GM19468 (cell line): ENCODE data around the gene IGSF9.

ENCODE experiments used
- ATAC-seq: cut with Tn5 transposase; IDR thresholded peaks from one replicate; pipeline ENCODE4 v1.9.1; 2021; ENCODE audit warnings: mild to moderate bottlenecking, moderate library complexity, moderate number of reproducible peaks; ENCODE audit not compliant: unreplicated experiment; ENCODE audit errors: extremely low read depth

IGSF9 gene, protein sequence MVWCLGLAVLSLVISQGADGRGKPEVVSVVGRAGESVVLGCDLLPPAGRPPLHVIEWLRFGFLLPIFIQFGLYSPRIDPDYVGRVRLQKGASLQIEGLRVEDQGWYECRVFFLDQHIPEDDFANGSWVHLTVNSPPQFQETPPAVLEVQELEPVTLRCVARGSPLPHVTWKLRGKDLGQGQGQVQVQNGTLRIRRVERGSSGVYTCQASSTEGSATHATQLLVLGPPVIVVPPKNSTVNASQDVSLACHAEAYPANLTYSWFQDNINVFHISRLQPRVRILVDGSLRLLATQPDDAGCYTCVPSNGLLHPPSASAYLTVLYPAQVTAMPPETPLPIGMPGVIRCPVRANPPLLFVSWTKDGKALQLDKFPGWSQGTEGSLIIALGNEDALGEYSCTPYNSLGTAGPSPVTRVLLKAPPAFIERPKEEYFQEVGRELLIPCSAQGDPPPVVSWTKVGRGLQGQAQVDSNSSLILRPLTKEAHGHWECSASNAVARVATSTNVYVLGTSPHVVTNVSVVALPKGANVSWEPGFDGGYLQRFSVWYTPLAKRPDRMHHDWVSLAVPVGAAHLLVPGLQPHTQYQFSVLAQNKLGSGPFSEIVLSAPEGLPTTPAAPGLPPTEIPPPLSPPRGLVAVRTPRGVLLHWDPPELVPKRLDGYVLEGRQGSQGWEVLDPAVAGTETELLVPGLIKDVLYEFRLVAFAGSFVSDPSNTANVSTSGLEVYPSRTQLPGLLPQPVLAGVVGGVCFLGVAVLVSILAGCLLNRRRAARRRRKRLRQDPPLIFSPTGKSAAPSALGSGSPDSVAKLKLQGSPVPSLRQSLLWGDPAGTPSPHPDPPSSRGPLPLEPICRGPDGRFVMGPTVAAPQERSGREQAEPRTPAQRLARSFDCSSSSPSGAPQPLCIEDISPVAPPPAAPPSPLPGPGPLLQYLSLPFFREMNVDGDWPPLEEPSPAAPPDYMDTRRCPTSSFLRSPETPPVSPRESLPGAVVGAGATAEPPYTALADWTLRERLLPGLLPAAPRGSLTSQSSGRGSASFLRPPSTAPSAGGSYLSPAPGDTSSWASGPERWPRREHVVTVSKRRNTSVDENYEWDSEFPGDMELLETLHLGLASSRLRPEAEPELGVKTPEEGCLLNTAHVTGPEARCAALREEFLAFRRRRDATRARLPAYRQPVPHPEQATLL

GRCh38 chr1:159945483-159946241 is at the start of gene IGSF9:
IGSF9 (minus strand) TSS chr1:159945613; CDS start chr1:159943454, 2,159 bp downstream.
- ATAC-seq: no peak

- no peak for ATAC-seq
These were observed 49.5 kb upstream of the IGSF9 start for GRCh38 chr1:159994896-159995295.

- no peak for ATAC-seq
These were observed 48.5 kb upstream of the IGSF9 start for GRCh38 chr1:159993911-159994310.

DNA sequence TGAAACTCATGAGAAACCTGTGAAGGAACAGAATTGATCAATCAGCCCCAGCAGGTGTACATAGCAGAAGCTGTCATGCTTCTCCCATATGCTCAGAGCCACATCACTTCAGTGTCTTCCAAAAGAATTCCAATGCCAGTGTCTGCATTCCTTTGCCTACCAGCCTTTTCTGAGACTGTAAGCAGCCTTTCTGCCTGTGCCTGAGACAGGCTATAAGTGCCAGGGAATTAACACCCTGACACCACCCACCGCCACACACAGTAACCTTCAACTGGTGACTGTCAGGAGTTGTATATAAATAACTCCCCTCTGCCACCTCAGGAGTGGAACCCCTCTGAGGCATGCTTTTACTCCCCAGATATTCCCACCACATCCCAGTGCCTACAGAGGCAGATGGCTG is 46.7 kb upstream of the IGSF9 start:
- no peak for ATAC-seq

DNA sequence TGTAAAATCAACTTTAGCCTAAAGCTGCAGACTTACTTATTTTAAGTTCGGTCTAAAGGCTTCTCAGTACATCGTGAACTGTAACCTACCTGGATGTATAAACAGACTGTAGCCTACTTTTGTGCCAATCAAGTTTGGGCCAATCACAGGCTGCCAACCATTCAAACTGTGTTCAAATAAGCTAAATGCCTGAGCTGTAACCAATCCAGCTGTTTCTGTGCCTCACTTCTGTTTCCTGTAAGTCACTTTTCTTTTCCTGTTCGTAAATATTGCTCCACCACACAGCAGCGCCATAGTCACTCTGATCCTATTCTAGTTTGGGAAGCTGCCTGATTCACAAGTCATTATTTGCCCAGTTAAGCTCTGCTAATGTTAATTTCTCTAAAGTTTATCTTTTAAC is 46.1 kb upstream of the IGSF9 start:
- no peak for ATAC-seq

DNA sequence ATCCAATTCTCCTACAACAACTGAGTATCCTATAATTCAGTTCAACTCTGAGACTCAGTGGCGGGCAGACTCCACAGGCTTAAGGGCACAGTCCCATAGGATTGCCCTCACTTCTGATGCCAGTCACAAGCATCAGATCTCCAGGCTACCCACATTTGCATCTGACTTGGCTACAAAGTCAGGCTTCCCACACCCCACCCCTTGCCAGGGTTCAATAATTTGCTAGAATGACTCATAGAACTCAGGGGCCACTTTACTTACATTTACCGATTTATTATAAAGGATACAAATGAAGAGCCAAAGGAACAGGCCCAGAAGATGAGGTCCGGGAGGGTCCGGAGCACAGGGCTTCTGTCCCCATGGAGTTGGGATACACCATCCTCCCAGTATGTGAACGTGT is 44.6 kb upstream of the IGSF9 start:
- ATAC-seq: no peak

- no peak for ATAC-seq
These were observed 44.2 kb upstream of the IGSF9 start for GRCh38 chr1:159989581-159989980.

GRCh38 chr1:159988006-159988405 is 42.6 kb upstream of the IGSF9 start:
- no peak for ATAC-seq

DNA sequence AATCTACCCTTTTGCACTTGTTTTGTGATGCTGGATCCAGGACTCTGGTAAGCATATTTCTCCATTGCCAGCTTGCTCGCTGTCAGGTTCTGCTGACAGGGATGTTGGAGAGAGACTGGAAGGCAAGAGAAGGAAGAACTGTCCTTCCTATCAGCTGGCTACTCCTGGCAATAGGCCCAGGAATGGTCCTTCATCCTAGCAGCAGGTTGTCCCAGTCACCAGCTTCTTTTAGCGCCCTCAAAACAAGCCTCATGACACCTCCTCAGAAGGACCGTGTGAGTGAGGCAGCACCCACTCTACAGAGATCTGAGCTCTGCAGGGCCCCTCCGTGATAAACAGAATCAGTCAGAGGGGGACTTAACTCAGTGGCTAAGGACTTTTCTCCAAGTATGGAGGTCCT is 41.8 kb upstream of the IGSF9 start:
- ATAC-seq: no peak

DNA sequence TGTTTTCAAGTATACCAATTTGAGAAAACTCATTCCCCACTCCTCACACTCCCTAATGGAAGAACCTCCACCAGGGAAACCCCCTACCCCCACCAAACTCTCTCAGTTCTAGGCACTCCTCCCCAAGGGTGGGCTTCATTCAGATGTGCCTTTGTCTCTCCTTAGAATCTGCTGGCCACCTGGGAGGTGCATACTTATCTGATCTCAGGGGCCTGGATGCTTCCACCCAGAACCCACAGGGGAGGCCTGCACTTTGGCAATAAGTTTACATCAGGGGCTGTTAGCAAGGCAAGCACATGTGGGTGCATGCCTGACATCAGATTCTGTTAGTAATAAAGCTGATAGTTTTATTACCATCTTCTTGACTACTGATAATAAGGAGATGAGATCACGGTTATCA is 41.1 kb upstream of the IGSF9 start:
- no peak for ATAC-seq

DNA sequence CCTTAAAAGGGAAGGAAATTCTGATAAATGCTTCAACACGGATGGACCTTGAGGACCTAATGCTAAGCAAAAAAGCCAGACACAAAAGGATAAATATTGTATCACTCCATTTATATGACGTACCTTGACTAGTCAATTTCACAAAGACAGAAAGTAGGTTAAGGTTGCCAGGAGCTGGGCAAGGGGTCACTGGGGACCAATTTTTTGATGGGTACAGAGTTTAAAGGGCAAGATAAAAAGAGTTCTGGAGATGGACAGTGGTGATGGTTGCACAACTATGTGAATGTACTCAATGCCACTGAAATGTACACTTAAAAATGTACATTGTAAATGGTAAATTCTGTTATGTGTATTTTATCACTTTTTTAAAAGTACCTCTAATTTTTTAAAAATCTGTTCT is 40.7 kb upstream of the IGSF9 start:
- no peak for ATAC-seq

DNA sequence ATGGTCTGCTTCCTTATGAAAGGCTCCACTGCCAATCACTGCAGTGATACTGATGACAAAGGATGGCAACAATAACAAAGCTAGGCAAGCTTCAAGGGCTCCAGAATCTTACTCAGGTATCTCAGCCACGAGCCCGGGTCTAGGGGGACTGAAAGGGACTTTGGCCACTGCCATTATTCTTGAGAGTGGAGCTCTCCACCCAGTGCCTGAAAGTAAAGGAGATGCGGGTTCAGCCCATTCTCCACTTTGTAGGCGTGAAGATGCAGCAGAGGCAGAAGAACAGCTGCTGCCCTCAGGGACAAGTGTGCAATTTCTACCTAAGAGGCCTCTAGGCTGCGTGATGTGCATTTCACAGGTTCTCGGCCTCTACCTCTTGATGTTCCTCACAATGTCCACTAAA is 40.1 kb upstream of the IGSF9 start:
- no peak for ATAC-seq

- ATAC-seq: no peak
These were observed 38.3 kb upstream of the IGSF9 start for GRCh38 chr1:159983681-159984080.

- no peak for ATAC-seq
These were observed 36.9 kb upstream of the IGSF9 start for GRCh38 chr1:159982280-159982679.

GRCh38 chr1:159981351-159982055 is 36.1 kb upstream of the IGSF9 start:
- ATAC-seq: no peak

DNA sequence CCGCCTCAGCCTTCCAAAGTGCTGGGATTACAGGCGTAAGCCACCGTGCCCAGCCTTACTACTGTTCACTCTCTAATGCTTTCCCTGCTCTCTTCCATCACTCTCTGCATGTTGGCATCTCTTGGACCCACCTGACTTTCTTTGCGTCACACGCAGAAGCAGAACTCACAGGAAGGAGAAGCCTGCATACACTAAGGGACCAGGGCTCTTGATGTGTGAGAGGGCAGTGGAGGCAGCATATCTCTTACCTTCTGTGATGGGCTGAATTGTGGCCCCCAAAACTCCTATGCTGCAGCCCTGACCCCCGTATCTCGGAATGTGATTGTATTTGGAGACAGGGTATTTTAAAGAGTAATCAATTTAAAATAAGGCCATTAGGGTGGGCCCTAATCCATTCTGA is 35.4 kb upstream of the IGSF9 start:
- no peak for ATAC-seq

DNA sequence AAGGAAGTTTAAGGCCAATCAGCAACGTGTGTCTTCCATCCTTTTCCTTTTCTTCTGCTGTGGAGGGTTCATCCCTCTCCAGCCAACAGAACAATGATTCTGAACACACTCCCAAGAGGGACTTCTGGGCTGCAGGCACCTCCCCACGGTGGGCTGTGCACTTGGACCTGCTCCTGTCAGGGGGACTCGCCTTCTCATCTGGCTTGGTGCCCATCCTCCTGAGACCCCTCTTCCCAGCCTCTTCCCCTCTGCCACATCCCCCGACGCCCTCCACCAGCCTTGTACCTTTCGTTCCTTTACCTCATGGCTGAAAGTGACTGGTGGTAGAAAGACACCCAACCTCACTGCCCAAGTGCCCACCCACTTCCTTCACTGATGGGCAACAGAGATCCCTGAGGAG is 34.7 kb upstream of the IGSF9 start:
- no peak for ATAC-seq

DNA sequence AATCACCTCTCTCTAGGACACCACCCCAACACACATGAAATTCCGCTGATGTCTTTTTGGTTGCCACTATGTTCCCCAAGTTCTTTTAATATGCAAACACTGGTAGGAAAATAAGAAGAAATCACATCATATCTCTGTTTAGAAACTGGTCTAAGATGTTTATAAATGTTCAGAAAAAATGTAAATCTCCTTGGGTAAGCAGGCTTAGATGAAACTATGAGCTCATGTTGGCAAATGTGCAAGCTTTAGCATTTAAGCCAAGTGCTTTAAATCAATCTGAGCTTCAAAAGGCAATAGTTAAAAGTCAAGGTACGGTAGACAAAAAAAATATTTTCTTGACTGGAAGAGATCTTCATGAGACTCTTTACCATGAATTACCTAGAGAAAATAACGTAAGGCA is 33.8 kb upstream of the IGSF9 start:
- ATAC-seq: no peak

DNA sequence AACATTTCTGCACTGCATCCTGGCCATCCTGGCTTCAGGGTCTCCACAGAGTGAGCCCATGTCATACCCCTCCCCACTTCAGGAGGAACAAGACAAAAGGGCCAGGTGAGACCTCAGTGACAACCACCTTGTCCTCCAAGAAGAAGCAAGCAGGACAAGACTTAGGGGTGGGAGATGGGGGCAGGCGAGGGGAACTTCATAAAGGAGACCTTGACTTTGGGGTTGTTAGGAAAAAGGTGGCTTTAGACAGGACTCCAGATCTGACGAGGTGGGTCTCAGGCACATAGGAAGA is 32.6 kb upstream of the IGSF9 start:
- no peak for ATAC-seq
